ENCODE measurements around the gene PALD1.

GRCh38 chr10:70459061-70459773 lies 19.4 kb upstream of the PALD1 start:
- no peak for TF ChIP-seq REST (IDR thresholded peaks at IDR 0.05; ENCODE audit: low read depth)
- no peak for TF ChIP-seq EP300 (IDR thresholded peaks at IDR 0.05; ENCODE audit: borderline replicate concordance)
- TF ChIP-seq YY1 (IDR thresholded peaks at IDR 0.05; ENCODE audit: low read depth) = no peak
- TF ChIP-seq TAF1 (IDR thresholded peaks at IDR 0.05; ENCODE audit: low read depth) = no peak
- TF ChIP-seq, protein P1, sequence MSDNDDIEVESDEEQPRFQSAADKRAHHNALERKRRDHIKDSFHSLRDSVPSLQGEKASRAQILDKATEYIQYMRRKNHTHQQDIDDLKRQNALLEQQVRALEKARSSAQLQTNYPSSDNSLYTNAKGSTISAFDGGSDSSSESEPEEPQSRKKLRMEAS (IDR thresholded peaks at IDR 0.05) = no peak
- no peak for TF ChIP-seq FOXM1 (IDR thresholded peaks at IDR 0.05; ENCODE audit: borderline replicate concordance, low read depth)
- no peak for TF ChIP-seq RAD21 (IDR thresholded peaks at IDR 0.05; ENCODE audit: low read depth)
- no peak for TF ChIP-seq EGR1 (IDR thresholded peaks at IDR 0.05)
- TF ChIP-seq NFIC (IDR thresholded peaks at IDR 0.05) = no peak
- TF ChIP-seq, protein P2, sequence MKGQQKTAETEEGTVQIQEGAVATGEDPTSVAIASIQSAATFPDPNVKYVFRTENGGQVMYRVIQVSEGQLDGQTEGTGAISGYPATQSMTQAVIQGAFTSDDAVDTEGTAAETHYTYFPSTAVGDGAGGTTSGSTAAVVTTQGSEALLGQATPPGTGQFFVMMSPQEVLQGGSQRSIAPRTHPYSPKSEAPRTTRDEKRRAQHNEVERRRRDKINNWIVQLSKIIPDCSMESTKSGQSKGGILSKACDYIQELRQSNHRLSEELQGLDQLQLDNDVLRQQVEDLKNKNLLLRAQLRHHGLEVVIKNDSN (IDR thresholded peaks at IDR 0.05) = no peak
- no peak for TF ChIP-seq CREB1 (IDR thresholded peaks at IDR 0.05; ENCODE audit: low read depth)
- no peak for TF ChIP-seq TCF12 (IDR thresholded peaks at IDR 0.05; ENCODE audit: low read depth)
- TF ChIP-seq CEBPB (IDR thresholded peaks at IDR 0.05) = no peak
- no peak for TF ChIP-seq ZBTB7A (IDR thresholded peaks at IDR 0.05; ENCODE audit: low read depth)

Data from Ishikawa (cell line).